ENCODE results near the gene PKNOX1. TPM values are rescaled to one million over a fixed set of nuclear protein-coding genes. Genes with fewer than 3 reads are reported as not detected.
"Not testable (repeated sequence)": the region's sequence is repeated elsewhere in the genome, so short reads cannot be mapped to it uniquely, and the experiment has no call there.

Gene PKNOX1
- polyA plus RNA-seq, 6 donors from 2014 or later = 10.8 to 29.5 (median 20.9) TPM

- peaks cover 0 to 5% (median 0%) of the 10 kb centered on the region in 3 donors for H3K27me3 Mint-ChIP-seq
- H3K4me1 Mint-ChIP-seq = no peaks in the 10 kb centered on the region
- no peaks in the 10 kb centered on the region for H3K9me3 Mint-ChIP-seq
- no peak for DNase-seq
- no peak for ATAC-seq (ENCODE audit: low read depth in 2 of 2)
- H3K36me3 Mint-ChIP-seq = no peaks in the 10 kb centered on the region
- peak overlapping the region in 1 of 6 donors; percentile 53 for H3K27ac Mint-ChIP-seq
- peak overlapping the region in 1 of 8 donors; percentile 69 for H3K4me3 Mint-ChIP-seq
These were observed 9.7 kb upstream of the PKNOX1 start for GRCh38 chr21:42964546-42965210.

GRCh38 chr21:42965211-42965560 lies 9.2 kb upstream of the PKNOX1 start:
- no peak for ATAC-seq (ENCODE audit: low read depth in 2 of 2)
- no peak overlapping the region for H3K4me3 Mint-ChIP-seq
- DNase-seq = no peak
- H3K27me3 Mint-ChIP-seq = peaks cover 0 to 4% (median 0%) of the 10 kb centered on the region in 3 donors
- no peaks in the 10 kb centered on the region for H3K36me3 Mint-ChIP-seq
- peak overlapping the region in 1 of 6 donors; percentile 45 for H3K27ac Mint-ChIP-seq
- no peaks in the 10 kb centered on the region for H3K4me1 Mint-ChIP-seq
- no peaks in the 10 kb centered on the region for H3K9me3 Mint-ChIP-seq

- not testable (repeated sequence) for DNase-seq; H3K27ac Mint-ChIP-seq; H3K4me1 Mint-ChIP-seq; ATAC-seq (ENCODE audit: low read depth in 2 of 2); H3K27me3 Mint-ChIP-seq; H3K36me3 Mint-ChIP-seq; H3K4me3 Mint-ChIP-seq; H3K9me3 Mint-ChIP-seq
These were observed 6.7 kb upstream of the PKNOX1 start for GRCh38 chr21:42967616-42968015.

GRCh38 chr21:42969193-42969600 lies 5.2 kb upstream of the PKNOX1 start:
- H3K9me3 Mint-ChIP-seq = no peaks in the 10 kb centered on the region
- H3K27me3 Mint-ChIP-seq = no peaks in the 10 kb centered on the region
- peaks cover 0 to 6% (median 6%) of the 10 kb centered on the region in 3 donors for H3K4me1 Mint-ChIP-seq
- DNase-seq (no peak), ATAC-seq (ENCODE audit: low read depth in 2 of 2) (no peak)
- no peak overlapping the region for H3K4me3 Mint-ChIP-seq
- H3K36me3 Mint-ChIP-seq = no peaks in the 10 kb centered on the region
- no peak overlapping the region for H3K27ac Mint-ChIP-seq

- Mint-ChIP-seq H3K9me3 (no peaks in the 10 kb centered on the region), H3K4me1 (peaks cover 0 to 11% (median 6%) of the 10 kb centered on the region in 3 donors), H3K27me3 (no peaks in the 10 kb centered on the region), H3K27ac (no peak overlapping the region), H3K4me3 (peak overlapping the region in 1 of 8 donors; percentile 48), H3K36me3 (no peaks in the 10 kb centered on the region)
- DNase-seq = no peak
- no peak for ATAC-seq (ENCODE audit: low read depth in 2 of 2)
These were observed 3.3 kb upstream of the PKNOX1 start for GRCh38 chr21:42970946-42971653.

GRCh38 chr21:42971897-42972275 lies 2.5 kb upstream of the PKNOX1 start:
- no peak for ATAC-seq (ENCODE audit: low read depth in 2 of 2)
- H3K36me3 Mint-ChIP-seq = no peaks in the 10 kb centered on the region
- peaks cover 6 to 19% (median 11%) of the 10 kb centered on the region in 3 donors for H3K4me1 Mint-ChIP-seq
- H3K27me3 Mint-ChIP-seq = no peaks in the 10 kb centered on the region
- peak overlapping the region in 3 of 8 donors; percentile 36 to 44 (median 42) for H3K4me3 Mint-ChIP-seq
- H3K27ac Mint-ChIP-seq = no peak overlapping the region
- H3K9me3 Mint-ChIP-seq = no peaks in the 10 kb centered on the region
- DNase-seq = no peak

GRCh38 chr21:42973309-42973990 lies 912 bp upstream of the PKNOX1 start:
- H3K36me3 Mint-ChIP-seq = no peaks in the 10 kb centered on the region
- no peaks in the 10 kb centered on the region for H3K27me3 Mint-ChIP-seq
- peaks cover 7 to 26% (median 15%) of the 10 kb centered on the region in 3 donors for H3K4me1 Mint-ChIP-seq
- DNase-seq (no peak), ATAC-seq (ENCODE audit: low read depth in 2 of 2) (no peak)
- H3K9me3 Mint-ChIP-seq = no peaks in the 10 kb centered on the region
- H3K4me3 Mint-ChIP-seq = peak overlapping the region; percentile 77 to 91 (median 86)
- H3K27ac Mint-ChIP-seq = peak overlapping the region in 5 of 6 donors; percentile 56 to 93 (median 78)

- ATAC-seq (ENCODE audit: low read depth in 2 of 2) (peak; percentile 15 to 16), DNase-seq (peak; percentile 38)
- H3K4me3 Mint-ChIP-seq = peak overlapping the region; percentile 77 to 96 (median 92)
- H3K4me1 Mint-ChIP-seq = peaks cover 11 to 30% (median 19%) of the 10 kb centered on the region in 3 donors
- H3K27ac Mint-ChIP-seq = peak overlapping the region; percentile 59 to 95 (median 93)
- H3K36me3 Mint-ChIP-seq = no peaks in the 10 kb centered on the region
- H3K9me3 Mint-ChIP-seq = no peaks in the 10 kb centered on the region
- no peaks in the 10 kb centered on the region for H3K27me3 Mint-ChIP-seq
These were observed 764 bp downstream of the PKNOX1 start for GRCh38 chr21:42974832-42975820.

GRCh38 chr21:42975886-42976608 lies 1.7 kb downstream of the PKNOX1 start:
- DNase-seq = no peak
- H3K4me3 Mint-ChIP-seq = peak overlapping the region; percentile 77 to 96 (median 92)
- peaks cover 20 to 40% (median 28%) of the 10 kb centered on the region in 3 donors for H3K4me1 Mint-ChIP-seq
- ATAC-seq (ENCODE audit: low read depth in 2 of 2) = no peak
- peak overlapping the region in 5 of 6 donors; percentile 29 to 95 (median 94) for H3K27ac Mint-ChIP-seq
- no peaks in the 10 kb centered on the region for H3K36me3 Mint-ChIP-seq
- no peaks in the 10 kb centered on the region for H3K9me3 Mint-ChIP-seq
- no peaks in the 10 kb centered on the region for H3K27me3 Mint-ChIP-seq

GRCh38 chr21:42980312-42981213 lies 6.2 kb downstream of the PKNOX1 start:
- no peak for DNase-seq
- Mint-ChIP-seq H3K4me3 (peak overlapping the region in 3 of 8 donors; percentile 9 to 66 (median 41)), H3K27me3 (no peaks in the 10 kb centered on the region), H3K27ac (peak overlapping the region in 3 of 6 donors; percentile 42 to 51 (median 44)), H3K4me1 (peaks cover 33 to 50% (median 38%) of the 10 kb centered on the region in 3 donors), H3K9me3 (no peaks in the 10 kb centered on the region), H3K36me3 (no peaks in the 10 kb centered on the region)
- ATAC-seq (ENCODE audit: low read depth in 2 of 2) = peak; percentile 21 to 45

GRCh38 chr21:42981214-42981523 lies 6.8 kb downstream of the PKNOX1 start:
- no peak overlapping the region for H3K27ac Mint-ChIP-seq
- ATAC-seq (ENCODE audit: low read depth in 2 of 2) (no peak), DNase-seq (no peak)
- no peaks in the 10 kb centered on the region for H3K36me3 Mint-ChIP-seq
- no peaks in the 10 kb centered on the region for H3K9me3 Mint-ChIP-seq
- peaks cover 33 to 48% (median 38%) of the 10 kb centered on the region in 3 donors for H3K4me1 Mint-ChIP-seq
- no peak overlapping the region for H3K4me3 Mint-ChIP-seq
- no peaks in the 10 kb centered on the region for H3K27me3 Mint-ChIP-seq

- no peak overlapping the region for H3K4me3 Mint-ChIP-seq
- H3K9me3 Mint-ChIP-seq = no peaks in the 10 kb centered on the region
- peaks cover 31 to 46% (median 37%) of the 10 kb centered on the region in 3 donors for H3K4me1 Mint-ChIP-seq
- DNase-seq (no peak), ATAC-seq (ENCODE audit: low read depth in 2 of 2) (no peak)
- H3K27ac Mint-ChIP-seq = peak overlapping the region in 2 of 6 donors; percentile 40 to 56
- no peaks in the 10 kb centered on the region for H3K36me3 Mint-ChIP-seq
- no peaks in the 10 kb centered on the region for H3K27me3 Mint-ChIP-seq
These were observed 7.5 kb downstream of the PKNOX1 start for GRCh38 chr21:42981862-42982261.
